Stimulated activated CD8-positive, alpha-beta memory T cell treated with anti-CD3 and anti-CD28 coated beads, Interleukin-15, amount 100 ng/mL, for 48 hours (primary cell): ENCODE measurements around the gene SLC66A2.
A peak's percentile ranks its signal among the peaks of the same experiment; 100 is the strongest.
"Not testable (repeated sequence)": the region's sequence is repeated elsewhere in the genome, so short reads cannot be mapped to it uniquely, and the experiment has no call there.

ENCODE experiments used
- DNase-seq, 2 donors: peaks; one replicate each; pipeline ENCODE4 v3.0.0-alpha.2; 2020; ENCODE audit warnings: low read depth in 2 of 2

SLC66A2 gene

DNA sequence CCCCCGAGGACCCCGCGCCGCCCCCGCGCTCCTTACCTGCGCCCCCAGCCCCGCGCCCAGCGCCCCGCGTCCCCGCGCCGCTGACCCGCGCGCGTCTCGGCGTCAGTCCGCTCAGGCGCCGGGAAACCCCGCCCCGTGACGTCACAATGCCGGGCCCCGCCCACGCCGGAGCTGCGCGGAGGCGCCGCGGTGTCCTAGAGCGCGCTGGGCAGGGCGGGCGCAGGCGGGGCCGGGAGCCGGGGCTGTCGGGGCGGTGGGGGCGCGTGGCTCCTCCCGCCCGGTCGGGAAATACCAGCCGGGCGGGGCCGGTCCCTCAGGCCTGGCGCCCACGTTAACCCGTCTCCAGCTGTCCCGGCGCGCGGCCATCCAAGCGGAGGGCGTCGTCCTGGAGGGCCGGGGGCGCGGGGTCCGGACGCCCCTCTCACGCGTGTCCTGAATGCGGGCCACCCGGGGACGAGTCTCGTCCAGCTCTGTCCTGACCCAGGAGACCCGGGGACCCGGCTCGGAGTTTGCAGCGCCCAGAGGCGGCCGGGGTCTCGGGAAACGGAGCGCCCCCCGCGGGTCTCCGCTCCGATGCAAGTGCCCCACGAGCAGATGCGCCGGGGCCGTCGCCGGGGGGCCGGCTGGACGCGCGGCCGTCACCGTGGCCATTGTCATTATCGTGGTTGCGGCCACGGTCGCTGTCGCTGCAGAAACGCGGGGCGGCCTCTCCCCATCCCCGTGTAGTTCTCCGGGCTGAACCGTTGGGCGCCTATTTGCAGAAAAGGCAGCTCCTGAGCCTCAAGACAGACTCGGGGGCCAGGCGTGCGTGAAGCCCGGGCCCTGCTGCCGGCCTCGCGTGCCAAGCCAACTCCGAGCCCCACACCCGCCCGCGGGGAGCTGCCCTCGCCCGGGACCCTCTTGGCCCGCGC is at the start of gene SLC66A2:
Gene SLC66A2 (minus strand): TSS at position 109 of the 911 bp plus-strand sequence. CDS start 727 bp downstream, outside the sequence.
- DNase-seq: peak; percentile 86 to 89

DNA sequence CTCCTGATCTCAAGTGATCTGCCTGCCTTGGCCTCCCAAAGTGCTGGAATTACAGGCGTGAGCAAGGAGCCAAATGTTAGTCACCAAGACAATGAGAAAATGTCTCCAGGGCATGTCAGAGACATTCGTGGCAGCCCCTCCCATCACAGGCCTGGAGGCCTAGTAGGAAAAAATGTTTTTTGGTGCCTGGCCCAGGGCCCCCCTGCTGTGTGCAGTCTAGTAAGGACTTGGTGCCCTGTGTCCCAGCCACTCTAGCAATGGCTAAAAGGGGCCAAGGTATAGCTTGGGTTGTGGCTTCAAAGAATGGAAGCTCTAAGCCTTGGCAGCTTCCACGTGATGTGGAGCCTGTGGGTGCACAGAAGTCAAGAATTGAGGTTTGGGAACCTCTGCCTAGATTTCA is 49.4 kb upstream of the SLC66A2 start:
- no peak for DNase-seq

DNA sequence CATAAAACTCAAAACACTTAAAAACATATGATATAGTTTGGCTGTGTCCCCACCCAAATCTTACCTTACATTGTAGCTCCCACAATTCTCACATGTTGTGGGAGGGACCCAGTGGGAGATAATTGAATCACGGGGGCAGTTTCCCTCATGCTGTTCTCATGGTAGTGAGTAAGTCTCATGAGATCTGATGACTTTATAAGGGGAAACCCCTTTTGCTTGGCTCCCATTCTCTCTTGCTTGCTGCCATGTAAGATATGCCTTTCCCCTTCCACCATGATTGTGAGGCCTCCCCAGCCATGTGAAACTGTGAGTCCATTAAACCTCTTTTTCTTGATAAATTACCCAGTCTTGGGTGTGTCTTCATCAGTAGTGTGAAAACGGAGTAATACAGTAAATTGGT is 48.2 kb upstream of the SLC66A2 start:
- not testable (repeated sequence) for DNase-seq

DNA sequence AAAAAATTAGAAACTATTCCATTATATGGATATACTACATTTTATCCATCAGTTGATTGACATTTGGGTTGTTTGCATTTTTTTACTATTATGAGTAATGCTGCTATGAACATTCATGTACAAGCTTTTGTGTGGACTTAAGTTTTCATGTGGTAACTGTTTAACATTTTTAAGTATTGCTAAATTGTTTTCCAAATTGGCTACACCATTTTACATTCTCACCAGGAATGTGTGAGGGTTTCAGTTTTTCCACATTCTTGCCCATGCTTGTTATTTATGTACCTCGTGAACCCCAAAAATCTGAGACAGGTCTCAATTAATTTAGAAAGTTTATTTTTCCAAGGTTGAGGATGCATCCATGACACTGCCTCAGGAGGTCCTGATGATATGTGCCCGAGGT is 40.0 kb upstream of the SLC66A2 start:
- no peak for DNase-seq

DNA sequence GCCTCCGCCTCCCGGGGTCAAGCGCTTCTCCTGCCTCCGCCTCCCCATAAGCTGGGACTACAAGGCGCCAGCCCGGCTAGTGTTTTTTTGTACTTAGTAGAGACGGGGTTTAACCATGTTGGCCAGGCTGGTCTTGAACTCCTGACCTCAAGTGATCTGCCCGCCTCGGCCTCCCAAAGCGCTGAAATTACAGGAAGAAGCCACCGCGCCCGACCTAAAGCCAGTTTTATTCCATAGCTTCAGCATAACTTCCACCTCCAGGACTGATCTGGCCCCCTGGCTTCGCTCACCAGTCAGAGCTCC is 37.7 kb upstream of the SLC66A2 start:
- no peak for DNase-seq

DNA sequence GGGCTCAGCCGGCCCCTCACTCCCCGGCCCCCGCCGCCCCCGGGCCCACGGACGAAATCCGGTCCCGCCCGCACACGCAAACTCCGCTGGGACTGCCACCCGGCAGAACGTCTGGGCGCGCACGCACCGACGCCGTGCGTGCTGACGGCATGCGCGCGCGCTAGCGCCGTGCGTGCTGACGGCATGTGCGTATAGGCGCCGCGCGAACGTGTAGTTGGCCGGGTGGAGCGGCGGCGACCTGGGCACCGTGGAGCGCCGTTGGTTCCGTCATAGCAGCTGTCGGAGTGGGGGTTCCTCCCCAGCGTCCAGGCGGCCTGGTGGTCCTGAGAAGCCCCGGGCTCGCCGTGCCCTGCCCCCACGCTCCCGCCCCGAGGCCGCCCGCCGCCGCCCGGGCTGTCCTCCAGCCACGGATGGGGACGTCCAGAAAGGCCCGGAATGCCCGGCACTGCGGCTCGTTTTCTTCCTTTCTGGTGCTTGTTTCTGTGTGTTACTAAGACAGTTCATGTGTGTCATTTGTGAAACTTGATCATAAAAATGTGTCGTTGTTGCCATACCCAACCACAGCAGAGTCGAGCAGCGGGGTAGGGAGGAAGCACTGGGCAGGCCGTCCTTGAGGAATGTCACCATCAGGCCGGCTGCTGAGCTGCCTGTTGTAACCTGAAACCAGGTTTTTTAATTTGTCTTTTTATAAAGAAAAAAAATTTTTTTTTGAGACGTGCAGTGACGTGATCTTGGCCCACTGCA is 37.2 kb upstream of the SLC66A2 start, which contains the start of gene TXNL4A:
Gene TXNL4A (minus strand): TSS at position 113 of the 744 bp plus-strand sequence. CDS start 171 bp downstream, outside the sequence.
- peak; percentile 81 to 86 for DNase-seq

DNA sequence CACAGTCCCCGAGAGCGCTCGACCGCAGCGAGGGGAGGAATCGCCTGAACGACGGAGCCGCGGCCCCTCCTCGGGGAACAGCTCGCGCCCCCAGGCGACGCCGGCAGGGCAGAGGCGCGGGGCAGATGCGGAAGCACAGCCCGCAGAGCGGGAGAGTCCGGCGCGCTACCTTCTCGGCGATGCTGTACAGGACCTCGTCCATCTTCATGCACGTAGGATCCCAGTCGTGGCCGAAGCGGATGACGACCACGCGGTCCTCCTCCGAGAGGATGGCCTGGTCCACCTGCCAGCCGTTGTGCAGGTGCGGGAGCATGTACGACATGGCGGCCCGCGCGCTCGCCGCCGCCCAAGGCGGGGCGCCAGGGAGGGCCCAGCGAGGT is 36.6 kb upstream of the SLC66A2 start:
- peak in 1 of 2 donors; percentile 49 for DNase-seq

DNA sequence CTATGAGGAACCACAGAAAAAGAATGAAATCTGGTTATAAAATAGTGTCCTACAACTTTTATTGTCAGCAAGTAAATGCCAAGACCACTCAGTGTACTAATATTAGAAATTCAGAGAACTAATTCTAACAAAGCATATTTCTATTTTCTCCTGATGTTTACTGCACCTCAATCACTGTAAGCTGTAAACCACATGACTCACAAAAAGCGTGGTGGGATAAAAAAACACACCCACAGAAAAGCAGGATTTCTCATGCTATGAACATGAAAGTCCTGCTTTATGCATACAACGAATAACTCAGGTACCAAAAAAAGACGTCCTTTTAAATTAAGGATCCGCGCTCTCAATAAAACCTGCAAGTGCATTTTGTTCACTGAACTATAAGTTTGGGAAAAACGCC is 36.1 kb upstream of the SLC66A2 start:
- no peak for DNase-seq

DNA sequence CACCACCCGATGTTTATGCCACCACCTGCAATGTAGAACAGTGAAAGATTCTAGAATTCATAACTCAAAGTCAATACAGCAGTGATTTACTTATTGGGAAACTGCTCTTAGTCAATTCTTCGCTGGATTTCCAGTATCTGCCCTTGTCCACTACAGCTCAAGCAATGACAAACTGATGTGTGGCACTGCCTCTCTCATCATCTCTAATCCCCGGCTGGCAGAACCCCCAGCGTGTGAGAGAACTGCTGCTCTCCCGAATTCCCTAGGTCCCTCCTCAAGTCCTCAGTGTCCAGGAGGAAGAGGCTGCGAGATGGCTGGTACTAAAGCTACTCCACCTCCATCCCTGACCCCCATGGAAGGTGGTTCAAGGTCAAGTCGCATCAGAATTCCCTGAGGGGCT is 35.3 kb upstream of the SLC66A2 start:
- DNase-seq: no peak

DNA sequence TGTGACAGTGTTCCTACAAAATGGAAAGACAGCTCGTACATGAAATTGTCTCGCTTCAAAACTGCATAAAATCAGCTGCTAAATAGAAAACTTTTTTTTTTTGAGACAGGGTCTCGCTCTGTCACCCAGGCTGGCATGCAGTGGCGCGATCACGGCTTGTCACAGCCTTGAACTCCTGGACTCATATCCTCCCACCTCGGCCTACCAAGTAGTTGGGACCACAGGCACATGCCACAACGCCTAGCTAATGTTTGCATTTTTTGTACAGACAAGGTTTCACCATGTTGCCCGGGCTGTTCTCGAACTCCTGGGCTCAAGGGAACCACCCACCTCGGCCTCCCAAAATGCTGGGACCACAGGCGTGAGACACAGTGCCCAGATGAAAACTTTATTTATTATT is 33.7 kb upstream of the SLC66A2 start:
- DNase-seq: no peak

DNA sequence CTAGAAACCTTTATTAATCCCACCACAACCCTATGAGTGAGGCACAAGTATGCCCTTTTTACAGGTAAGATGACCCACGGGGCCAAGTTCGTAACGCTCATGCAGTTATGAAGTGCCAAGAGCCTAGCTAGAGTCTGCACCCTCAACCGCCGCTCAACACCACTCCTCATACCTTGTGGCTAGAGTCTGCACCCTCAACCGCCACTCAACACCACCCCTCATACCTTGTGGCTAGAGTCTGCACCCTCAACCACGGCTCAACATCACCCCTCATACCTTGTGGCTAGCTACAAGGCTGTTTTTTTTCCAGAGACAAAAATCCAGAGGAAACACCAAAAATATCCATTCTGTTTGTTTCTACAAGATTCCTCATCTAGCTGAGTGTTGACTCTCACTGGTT is 32.3 kb upstream of the SLC66A2 start:
- no peak for DNase-seq

DNA sequence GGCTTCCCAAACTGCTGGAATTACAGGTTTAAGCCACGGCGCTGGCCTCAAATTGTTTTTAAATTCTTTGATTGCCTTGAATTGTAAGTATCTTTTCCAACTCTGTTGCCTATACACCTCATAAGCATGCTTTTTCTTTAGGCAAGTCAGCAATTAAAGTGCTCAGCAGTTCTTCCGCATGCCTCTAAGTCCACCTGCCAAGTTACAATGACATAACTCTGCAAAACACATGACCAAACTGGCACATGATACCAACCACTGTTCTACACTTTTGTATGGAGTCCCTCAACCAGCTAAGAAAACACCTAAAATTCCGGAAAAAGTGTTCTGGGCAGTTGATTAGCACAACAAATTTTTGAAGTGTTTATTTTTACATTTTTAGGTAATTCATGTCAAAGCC is 31.8 kb upstream of the SLC66A2 start:
- no peak for DNase-seq

DNA sequence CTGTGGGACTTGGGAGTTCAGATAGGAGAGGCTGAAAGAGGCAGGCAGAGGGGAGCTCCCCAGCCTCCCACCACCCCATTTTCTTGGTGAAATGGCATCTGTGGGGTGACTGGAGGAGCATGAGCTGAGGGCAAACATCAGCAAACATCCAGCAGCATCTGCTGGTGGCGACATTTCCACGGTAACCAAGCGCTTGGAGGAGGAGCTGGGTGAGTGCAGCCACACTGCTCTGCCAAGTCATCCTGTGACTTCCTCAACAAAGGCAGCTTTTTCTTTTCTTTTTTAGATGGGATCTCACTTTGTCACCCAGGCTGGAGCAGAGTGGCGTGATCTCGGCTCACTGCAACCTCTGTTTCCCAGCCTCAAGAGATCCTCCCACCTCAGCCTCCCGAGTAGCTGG is 31.3 kb upstream of the SLC66A2 start:
- DNase-seq: no peak

DNA sequence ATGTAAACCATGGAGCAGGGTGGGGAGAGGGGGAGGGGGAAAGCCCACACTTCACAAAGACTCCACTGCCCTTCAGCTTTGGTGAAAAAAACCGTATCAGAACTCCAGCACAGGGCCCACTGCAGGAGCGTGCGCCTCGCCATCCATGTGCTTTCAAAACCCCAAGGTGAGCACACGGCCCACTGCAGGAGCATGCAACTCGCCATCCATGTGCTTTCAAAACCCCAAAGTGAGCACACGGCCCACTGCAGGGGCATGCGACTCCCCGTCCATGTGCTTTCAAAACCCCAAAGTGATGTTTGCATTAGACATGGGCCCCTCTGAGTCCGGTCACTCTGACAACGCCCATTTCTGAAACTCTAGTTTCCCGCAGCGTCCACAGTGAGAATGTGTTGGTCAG is 29.1 kb upstream of the SLC66A2 start:
- DNase-seq: no peak

DNA sequence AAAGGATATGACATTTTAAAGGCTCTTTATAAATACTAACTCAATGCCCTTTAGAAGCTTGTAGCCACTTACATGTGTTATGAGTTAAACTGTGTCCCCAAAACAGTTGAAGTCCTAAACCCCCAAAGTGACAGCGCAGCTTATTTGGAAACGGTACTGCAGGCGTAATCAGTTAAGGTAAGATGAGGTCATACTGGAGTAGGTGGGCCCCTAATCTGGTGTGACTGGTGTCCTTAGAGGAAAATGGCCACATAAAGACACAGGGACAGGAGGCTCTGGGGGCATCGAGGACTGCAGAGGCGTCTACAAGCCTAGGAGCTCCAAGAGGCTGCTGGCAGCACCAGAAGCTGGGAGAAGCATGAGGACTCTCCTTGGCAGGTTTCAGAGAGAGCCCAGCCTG is 28.4 kb upstream of the SLC66A2 start:
- no peak for DNase-seq

DNA sequence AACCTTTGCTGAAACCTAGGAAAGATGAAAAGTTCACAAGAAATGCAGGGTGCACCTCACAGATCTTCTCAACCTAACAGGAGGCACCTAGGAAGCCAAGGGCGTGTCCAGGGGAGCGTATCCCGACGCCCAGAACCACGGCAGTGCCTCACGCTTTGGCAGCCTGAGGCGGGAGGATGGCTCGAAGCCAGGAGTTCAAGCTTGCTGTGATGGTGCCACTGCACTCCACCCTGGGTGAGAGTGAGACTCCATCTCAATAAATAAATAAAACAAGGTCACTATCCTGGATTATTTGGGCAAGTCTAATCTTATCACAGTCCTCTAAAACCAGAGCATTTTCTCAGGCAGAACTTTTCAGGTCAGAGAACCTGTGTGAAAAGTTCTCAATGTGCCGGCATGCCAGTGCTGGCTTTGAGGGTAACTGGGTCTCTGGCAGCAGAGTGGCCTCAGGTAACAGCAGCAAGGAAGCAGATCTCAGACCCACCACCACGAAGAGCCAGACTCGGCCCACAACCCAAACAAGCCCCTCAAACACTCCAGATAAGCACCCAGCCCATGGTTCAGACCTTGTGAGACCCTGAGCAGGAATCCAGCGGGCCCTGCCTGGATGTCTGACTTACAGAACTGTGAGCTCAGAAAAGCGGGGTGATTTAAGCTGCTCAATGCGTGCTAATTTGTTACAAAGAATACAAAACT is 24.7 kb upstream of the SLC66A2 start:
- no peak for DNase-seq

DNA sequence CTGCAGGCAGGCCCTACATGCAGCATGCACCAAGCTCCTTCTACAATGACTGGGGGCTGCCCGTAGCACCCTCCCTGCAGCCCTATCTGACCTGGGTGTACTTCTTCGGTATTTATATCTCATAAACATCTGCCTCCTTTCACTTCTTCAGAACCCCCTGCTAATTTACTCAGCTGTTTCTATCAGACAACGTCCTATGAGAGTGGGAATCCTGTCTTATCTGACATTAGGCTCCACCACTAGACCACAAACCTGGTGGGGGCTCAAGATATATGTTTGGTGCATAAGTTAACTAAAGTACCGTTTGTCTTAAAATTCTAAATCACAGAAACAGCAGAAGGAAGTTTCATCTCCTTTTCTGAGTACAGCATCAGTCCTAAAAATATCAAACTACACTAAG is 23.6 kb upstream of the SLC66A2 start:
- DNase-seq: no peak

DNA sequence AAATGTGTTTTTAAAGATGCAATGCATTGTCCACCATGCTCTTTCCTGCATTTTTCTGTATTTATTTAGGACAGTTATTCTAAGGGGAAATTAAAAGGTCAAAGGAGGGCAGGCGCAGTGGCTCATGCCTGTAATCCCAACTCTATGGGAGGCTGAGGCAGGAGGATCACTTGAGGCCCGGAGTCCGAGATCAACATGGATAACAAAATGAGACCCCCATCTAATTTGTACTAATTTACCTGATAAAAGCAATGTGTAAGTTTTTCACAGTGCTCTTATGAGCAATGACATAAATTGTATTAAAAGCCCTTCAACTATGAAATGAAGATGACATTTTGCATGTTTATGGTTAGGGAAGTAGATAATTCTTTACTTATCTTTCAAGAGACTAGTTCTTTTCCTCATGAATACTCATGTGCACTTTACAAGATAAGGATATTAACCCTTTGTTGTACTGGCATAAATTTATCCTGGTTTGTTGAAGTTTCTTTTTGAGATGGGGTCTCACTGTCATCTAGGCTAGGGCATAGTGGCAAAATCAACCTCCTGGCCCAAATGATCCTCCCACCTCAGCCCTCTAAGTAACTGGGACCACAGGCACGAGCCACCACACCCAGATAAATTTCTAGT is 22.7 kb upstream of the SLC66A2 start:
- no peak for DNase-seq

DNA sequence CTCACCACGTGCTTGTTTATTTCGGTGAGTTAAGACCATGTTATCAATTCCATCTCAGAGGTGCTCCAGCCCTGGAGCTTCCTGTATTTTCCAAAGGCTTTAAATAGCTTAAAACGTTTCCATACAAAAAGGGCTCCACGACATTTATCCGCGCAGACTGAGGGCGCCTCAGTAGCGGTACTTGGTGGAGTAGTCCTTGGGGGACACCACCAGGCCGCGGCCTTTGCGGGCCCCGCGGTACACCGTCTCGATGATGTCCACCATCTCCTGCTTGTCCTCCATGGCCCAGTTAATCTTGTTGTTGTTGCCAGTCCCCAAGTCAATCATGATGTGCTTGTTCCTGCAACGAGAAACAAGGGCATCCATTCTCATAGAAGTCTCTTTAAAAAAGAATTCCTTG is 22.1 kb upstream of the SLC66A2 start:
- no peak for DNase-seq

DNA sequence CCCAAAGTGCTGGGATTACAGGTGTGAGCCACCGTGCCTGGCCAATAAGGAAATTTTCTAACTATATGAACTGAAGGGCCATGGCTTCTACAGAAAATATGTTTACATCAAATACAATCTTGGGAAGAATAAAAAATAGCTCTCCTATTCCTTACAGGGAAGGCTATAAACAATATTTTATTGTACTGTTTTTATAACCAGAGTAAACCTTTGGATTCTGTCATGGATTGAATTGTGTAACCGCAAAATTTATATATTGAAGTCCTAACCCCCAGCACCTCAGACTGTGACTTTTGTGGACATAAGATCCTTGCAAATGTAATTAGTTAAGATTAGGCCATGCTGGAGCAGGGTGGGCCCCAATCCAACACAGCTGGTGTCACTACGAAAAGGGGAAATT is 21.3 kb upstream of the SLC66A2 start:
- no peak for DNase-seq

DNA sequence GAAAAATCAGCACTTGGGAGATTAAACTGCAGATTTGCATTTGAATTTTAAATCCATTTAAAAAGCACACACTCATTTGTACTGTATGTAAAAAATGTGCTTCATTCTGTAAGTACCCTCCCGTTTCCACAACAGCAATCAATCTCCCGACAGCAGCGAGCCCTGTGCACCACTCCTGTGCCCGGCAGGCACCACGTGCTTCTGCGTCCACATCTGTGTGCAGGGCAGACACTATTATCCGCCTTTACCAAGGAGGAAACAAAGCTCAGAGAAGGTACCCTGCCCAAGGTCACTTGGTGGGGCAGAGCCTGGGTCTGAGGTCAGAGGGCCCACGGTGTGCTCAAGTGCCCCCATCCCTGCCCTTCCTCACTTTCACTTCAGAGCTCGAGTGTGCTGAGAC is 20.5 kb upstream of the SLC66A2 start:
- no peak for DNase-seq
